ENCODE data around the gene SMCR8. TPM values are rescaled to one million over a fixed set of nuclear protein-coding genes. Genes with fewer than 3 reads are reported as not detected.

SMCR8 gene
- polyA plus RNA-seq, 1 of the 3 experiments (the other 2 are of a cell fraction): 5.6 TPM

- Histone ChIP-seq H3K9ac (no peak overlapping the region), H3K79me2 (ENCODE audit: insufficient read depth) (peaks cover 73% of the 10 kb centered on the region), H3K4me2 (no peak overlapping the region), H3K36me3 (replicated peaks in 1 of 2; ENCODE audit: control insufficient read depth in 1 of 2, insufficient read depth in 2 of 2, low read length in 1 of 2) (peaks cover 25 to 67% of the 10 kb centered on the region in 2 experiments), H3K9me2 (no peaks in the 10 kb centered on the region), H3K4me1 (ENCODE audit: control insufficient read depth in 1 of 2, insufficient read depth in 2 of 2, low read depth in 1 of 2, low read length in 1 of 2) (peaks cover 10 to 33% of the 10 kb centered on the region in 2 experiments; a peak in 1 of 4 replicates), H3K9me3 (no peaks in the 10 kb centered on the region), H3K4me3 (ENCODE audit: low read depth in 2 of 2, low read length in 1 of 2) (no peak overlapping the region), H3F3A (replicated peaks; ENCODE audit: insufficient read depth) (no peaks in the 10 kb centered on the region), H3K27me3 (ENCODE audit: insufficient read depth) (no peaks in the 10 kb centered on the region), H3K27ac (ENCODE audit: low read depth in 2 of 2, low read length in 1 of 2) (no peak overlapping the region), H4K20me1 (ENCODE audit: insufficient read depth) (peaks cover 42% of the 10 kb centered on the region), H2AFZ (ENCODE audit: low read depth) (no peak overlapping the region)
- no peak for DNase-seq
- TF ChIP-seq ELF1 (IDR thresholded peaks at IDR 0.05): no peak
- TF ChIP-seq MXI1 (IDR thresholded peaks at IDR 0.05; ENCODE audit: low read depth, low read length): no peak
- no peak for TF ChIP-seq RFX5 (IDR thresholded peaks at IDR 0.05; ENCODE audit: low read length)
- TF ChIP-seq IRF3 (IDR thresholded peaks at IDR 0.05; ENCODE audit: low read depth, low read length): no peak
- TF ChIP-seq JUND (IDR thresholded peaks at IDR 0.05): no peak
- TF ChIP-seq YY1 (IDR thresholded peaks at IDR 0.05; ENCODE audit: low read depth): no peak
- TF ChIP-seq REST (IDR thresholded peaks at IDR 0.05; ENCODE audit: low read depth, low read length): no peak
- no peak for TF ChIP-seq USF1 (IDR thresholded peaks at IDR 0.05; ENCODE audit: borderline replicate concordance, low read depth)
- TF ChIP-seq TAF1 (IDR thresholded peaks at IDR 0.05; ENCODE audit: borderline replicate concordance, low read depth, low read length): no peak
- TF ChIP-seq CHD2 (IDR thresholded peaks at IDR 0.05; ENCODE audit: low read length, partially characterized antibody): no peak
- TF ChIP-seq TCF12 (IDR thresholded peaks at IDR 0.05): no peak
- TF ChIP-seq SMC3 (IDR thresholded peaks at IDR 0.05; ENCODE audit: low read depth, low read length): no peak
- no peak for TF ChIP-seq EZH2phosphoT487 (IDR thresholded peaks at IDR 0.05; ENCODE audit: borderline replicate concordance, low read depth)
- no peak for TF ChIP-seq FOXM1 (IDR thresholded peaks at IDR 0.05; ENCODE audit: low read depth)
- TF ChIP-seq MAX (IDR thresholded peaks at IDR 0.05; ENCODE audit: low read depth): no peak
- TF ChIP-seq CTCF (IDR thresholded peaks at IDR 0.05): no peak; the same call in 1 of the 2 replicates
- POLR2A ChIA-PET: no interaction called here
- CTCF ChIA-PET: interaction anchor here (0.9 to 1.6 kb wide), 5 partner anchors 9 to 41 kb away, joined by 3 to 6 read pairs (median 3); no protein-coding TSS in a partner anchor
- 73% methylated on average over 5 of the region's 5 CpGs for WGBS (ENCODE audit: low lambda C conversion rate)
Observed at GRCh38 chr17:18321309-18321708, 6.2 kb downstream of the SMCR8 start.

Measured in SK-N-SH (cell line).